ENCODE measurements around the gene FLNA.

The FLNA gene

DNA sequence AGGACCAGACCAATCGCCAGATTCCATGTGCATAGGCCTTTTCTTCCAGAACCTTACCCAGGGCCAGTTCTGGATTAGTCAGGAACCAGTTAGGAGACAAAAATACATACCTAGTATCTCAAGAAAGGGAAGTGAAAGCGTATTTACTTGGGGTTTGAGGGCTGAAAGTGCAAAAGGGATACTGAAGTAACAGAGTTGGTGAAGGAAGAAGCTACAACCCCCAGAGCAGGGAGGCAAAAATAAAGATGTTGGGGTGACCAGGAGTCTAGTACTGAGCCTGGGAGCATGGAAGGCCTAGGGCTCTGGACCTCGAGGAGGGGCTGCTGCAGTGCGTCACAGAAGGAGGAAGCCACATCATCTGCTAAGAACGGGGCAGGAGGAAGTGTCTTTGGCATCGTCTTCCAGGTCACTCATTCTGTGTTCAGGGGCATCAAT, 40.6 kb downstream of the FLNA start:
- no peak for DNase-seq (ENCODE audit: low spot score)

DNA sequence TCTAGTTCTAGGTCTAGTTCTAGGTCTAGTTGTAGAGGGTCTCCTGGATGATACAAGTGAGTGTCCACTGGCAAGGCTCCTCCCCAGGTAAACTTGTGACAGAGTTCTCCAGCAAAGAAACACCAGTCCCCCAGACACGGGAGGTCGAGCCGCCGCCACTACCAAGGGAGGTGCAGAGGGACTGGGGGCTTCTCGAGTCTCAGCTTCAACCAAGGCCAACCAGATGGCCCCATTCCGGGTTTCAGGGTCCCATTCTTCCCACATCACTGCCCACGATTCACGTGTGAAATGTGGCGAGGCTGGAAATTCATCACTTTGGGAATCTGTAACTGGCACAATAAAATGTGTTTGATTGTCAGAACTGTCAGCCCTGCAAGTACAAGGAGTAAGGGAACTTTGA, 41.3 kb downstream of the FLNA start:
- no peak for DNase-seq (ENCODE audit: low spot score)

- no peak for DNase-seq (ENCODE audit: low spot score)
Observed at GRCh38 chrX:154332561-154332960, 41.9 kb downstream of the FLNA start.

DNA sequence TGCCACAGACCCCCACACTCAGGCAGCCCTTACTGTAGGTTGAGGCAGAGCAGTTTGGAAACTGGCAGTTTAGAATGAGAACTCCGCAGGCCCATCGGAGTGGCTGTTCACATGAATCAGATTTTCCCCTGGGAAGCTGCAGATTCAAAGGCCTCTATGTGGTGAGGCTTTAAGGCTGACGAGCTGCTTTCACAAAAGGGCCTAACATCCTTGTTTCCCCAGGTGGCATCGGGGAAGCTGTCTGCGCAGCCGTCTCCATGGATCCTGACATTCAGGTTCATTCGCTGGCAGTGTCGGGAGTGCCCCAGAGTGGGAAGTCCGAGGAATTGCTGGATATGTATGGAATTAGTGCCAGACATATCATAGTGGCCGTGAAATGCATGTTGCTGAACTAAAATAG, 45.1 kb downstream of the FLNA start:
- DNase-seq (ENCODE audit: low spot score): no peak

GRCh38 chrX:154328646-154329045, 45.8 kb downstream of the FLNA start:
- no peak for DNase-seq (ENCODE audit: low spot score)

DNA sequence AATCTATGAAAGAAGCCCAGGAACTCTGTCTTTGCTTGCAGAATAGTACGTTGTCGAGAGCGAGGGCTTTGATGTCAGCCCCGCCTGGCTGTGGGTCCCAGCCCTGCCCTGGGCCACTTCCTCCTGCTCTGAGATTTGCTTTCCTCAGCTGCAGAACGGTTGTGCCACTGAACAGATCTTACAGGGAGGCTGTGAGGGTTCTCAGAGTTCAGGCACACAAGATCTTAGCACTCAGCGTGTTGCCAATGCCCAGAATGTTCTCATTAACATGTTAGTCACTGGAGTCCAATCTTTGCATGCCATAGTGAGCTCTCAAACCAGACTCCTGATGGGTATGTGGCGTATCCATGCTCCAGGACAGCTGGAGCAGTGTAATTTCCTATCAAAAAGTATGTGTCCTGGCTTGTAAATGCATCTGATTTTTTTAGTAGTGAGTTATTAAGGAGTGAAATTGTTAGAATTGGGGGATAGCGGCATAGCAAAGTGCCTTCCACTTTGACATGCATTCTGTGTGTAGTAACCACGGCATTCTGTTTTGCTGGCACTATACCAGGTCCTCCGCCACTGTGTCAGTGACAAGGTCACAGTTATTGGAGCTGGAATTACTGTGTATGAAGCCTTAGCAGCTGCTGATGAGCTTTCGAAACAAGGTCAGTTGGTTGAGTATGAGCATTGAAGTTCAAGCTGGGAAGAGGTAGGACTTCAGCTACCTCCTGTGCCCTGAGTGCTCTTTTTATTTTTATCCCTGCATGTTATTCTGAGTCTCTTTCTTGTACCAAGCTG, 47.2 kb downstream of the FLNA start:
- DNase-seq (ENCODE audit: low spot score): no peak

DNA sequence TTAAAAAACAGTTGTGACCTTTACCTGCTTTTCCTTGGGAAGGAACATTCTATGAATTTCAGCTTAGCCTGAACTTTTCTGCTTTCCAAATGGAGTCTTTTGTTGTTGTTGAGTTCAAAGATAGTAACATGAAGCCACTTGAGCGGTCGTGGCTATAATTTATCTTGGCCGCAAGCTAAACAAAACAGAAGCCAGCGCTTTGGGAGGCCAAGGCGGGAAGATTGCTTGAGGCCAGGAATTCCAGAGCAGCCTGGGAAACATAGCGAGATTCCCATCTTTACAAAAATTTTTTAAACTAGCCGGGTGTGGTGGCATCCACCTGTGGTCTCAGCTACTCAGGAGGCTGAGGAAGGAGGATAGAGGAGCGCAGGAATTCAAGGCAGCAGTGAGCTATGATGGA, 48.9 kb downstream of the FLNA start:
- no peak for DNase-seq (ENCODE audit: low spot score)

DNA sequence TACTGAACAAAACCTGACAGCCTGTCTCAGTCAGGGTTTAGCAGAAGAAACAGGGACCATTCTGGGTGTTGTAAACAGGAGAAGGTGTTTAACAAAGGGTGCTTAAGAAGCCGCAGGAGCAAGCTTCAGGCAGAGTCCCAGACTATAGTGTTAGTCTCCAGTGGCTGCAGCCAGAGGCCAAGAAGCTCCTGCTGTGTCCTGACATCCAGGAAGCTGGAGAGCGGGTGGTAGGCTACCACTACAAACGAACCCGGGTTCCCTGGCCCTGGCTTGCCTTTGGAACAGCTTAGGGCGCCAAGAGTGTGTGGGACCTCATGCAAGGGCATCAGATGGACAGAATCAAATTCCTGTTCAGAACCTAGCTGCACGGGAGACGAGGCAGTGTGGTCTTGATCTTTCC, 50.9 kb downstream of the FLNA start:
- no peak for DNase-seq (ENCODE audit: low spot score)

DNA sequence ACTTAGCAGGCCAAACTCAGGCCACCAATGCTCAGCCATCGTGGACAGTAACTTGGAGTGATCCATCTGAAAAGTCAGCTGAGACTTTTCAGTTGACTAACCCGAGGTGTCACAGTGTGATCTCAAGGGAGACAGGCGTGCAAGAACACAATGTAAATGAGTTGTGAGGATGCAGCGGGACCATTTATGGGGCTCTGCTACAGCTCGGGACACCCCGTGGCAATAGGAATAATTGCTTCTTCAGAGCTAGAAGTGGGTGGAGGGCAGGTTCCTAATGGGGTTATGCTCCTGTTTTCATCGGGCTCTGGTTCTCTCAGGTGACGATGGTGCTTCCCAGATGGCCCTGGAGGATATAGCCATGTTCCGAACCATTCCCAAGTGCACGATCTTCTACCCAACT, 51.5 kb downstream of the FLNA start:
- no peak for DNase-seq (ENCODE audit: low spot score)

- peak; percentile 33 for DNase-seq (ENCODE audit: low spot score)
Observed at GRCh38 chrX:154321594-154321993, 52.8 kb downstream of the FLNA start.

GRCh38 chrX:154321152-154321551, 53.3 kb downstream of the FLNA start:
- DNase-seq (ENCODE audit: low spot score): no peak

DNA sequence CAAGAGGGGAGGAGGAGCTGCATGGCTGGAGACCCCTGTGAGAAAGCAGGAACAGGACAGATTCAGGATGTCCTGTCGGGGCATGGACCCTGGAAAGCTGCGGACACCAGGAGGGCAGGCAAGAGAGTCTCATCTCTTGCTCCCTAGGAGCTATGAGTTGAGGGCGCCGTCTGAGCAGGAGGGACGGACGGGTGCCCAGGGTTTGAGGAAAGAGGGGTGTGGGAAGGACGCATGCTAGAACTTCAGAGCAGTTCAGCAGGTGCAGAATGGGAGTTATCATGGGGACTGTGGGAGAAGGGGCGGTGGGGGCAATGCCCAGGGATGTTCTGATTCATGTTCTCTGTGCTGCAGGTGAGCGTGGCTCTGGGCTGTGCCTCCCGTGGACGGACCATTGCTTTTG, 54.0 kb downstream of the FLNA start:
- no peak for DNase-seq (ENCODE audit: low spot score)

- DNase-seq (ENCODE audit: low spot score): no peak
Observed at GRCh38 chrX:154317391-154317995, 56.9 kb downstream of the FLNA start.

- no peak for DNase-seq (ENCODE audit: low spot score)
Observed at GRCh38 chrX:154315416-154315815, 59.0 kb downstream of the FLNA start.

DNA sequence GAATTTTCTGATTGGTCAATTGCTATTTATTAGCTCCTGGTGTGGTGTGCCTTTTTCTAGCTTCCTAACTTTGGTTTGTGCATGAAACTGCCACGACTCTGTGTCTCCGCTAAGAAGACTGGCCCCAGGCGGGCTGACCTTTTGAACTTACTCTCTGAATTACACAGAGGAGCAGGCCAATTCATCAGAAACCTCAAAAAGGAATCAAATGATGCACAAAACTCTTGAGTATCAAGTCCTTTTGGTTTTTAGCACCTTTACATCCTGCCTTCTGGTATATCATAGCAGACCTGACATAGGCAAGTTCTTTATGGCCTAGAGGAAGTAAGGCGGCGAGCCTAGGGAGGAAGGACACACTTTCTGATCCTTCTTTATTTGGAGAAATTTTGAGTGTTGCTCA, 61.3 kb downstream of the FLNA start:
- DNase-seq (ENCODE audit: low spot score): no peak

DNA sequence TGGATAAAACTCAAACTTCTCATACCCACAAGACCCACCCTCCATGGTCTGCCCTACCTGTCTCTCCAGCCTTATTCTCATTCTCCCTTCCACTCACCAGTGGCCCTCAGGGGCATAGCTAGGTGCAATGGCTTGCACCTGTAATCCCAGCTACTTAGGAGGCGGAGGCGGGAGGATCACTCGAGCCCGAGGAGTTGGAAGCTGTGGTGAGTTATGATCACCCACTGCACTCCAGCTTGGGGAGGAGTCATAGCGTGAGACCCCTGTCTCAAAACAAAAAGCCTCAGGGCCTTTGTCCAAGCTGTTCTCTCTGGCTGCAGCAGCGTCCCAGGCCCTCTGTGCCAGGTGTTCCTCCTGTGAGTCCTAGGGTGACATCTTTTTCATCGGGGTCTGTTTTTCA, 62.3 kb downstream of the FLNA start:
- no peak for DNase-seq (ENCODE audit: low spot score)

DNA sequence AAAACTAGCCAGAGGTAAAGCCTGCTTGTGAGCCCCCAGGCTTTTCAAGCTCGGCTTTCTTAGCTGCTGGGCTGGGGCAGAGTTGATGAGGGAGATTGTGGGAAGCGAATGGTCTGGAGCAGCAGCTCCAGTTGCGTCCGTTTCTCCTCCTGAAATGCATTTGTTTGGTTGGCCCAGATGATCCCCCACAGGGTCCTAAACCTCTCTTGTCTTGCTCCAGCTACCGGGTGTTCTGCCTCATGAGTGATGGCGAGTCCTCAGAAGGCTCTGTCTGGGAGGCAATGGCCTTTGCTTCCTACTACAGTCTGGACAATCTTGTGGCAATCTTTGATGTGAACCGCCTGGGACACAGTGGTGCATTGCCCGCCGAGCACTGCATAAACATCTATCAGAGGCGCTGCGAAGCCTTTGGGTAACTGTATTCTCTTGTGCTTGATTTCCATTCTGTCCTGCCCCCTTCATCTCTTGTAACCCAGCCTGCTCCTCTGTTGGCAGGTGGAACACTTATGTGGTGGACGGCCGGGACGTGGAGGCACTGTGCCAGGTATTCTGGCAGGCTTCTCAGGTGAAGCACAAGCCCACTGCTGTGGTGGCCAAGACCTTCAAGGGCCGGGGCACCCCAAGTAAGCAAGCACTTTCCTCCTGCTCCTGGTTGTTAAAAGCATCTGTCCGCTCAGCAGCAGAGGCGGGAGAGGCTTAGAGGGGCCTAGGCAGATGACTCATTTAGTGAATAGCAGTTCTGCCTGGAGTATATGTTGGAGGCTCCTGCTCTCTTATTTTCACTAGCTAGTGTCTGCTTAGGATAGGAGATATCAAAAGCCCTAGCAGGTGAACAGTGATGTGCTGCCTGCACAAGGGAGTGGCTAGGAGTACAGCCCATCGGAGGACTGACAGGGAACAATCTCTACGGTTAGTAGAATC, 63.6 kb downstream of the FLNA start:
- DNase-seq (ENCODE audit: low spot score): no peak

DNA sequence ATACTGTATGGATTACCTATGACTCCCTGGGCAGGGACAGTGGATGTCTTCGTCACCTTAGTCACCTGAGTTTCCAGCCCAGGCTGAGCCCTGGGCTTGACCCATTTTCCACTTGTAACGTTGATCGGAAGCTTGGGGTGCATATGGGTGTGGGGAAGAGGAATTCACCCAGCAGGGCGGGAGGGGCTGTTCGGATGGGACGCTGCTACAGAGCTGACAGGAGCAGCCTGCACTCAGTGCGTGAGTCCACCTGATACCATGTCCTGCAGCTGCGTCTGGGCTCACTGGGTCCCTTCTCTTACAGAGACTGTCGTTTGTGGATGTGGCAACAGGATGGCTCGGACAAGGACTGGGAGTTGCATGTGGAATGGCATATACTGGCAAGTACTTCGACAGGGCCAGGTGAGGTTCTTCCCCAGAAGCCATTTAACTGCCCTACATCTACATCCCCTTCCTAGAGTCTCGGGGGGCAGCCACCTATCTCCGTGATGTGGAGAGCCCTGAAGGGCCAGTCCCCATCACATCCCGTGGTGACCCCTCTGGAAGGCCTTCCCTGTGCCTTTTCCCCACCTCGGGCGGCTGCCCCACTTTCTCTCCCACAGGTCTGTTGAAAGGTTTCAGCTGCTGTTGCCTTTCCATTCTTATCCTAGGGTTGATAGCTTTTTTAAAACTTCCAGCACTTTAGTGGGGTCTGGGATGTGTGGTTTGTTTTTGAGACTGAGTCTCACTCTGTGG, 65.2 kb downstream of the FLNA start:
- no peak for DNase-seq (ENCODE audit: low spot score)

- peak; percentile 14 for DNase-seq (ENCODE audit: low spot score)
Observed at GRCh38 chrX:154308108-154308946, 66.1 kb downstream of the FLNA start.

DNA sequence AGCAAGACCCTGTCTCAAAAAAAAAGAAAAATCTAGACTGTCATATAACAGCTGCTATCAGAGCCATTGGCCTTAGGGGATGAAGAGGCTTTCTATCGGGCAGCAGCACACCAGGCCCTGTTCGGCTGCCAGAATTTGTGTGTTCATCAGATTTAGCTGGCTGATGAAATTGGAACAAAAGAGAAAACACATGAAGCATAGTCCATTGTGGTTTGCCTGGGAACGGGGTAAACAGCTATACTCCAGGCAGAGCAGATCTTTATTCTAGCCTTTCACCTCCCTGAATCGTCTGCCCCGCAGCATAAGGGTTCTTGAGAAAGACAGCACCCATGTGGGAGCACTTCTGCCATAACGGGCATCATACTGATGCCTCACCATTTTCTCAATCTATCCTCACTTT, 67.2 kb downstream of the FLNA start:
- DNase-seq (ENCODE audit: low spot score): peak; percentile 4

DNA sequence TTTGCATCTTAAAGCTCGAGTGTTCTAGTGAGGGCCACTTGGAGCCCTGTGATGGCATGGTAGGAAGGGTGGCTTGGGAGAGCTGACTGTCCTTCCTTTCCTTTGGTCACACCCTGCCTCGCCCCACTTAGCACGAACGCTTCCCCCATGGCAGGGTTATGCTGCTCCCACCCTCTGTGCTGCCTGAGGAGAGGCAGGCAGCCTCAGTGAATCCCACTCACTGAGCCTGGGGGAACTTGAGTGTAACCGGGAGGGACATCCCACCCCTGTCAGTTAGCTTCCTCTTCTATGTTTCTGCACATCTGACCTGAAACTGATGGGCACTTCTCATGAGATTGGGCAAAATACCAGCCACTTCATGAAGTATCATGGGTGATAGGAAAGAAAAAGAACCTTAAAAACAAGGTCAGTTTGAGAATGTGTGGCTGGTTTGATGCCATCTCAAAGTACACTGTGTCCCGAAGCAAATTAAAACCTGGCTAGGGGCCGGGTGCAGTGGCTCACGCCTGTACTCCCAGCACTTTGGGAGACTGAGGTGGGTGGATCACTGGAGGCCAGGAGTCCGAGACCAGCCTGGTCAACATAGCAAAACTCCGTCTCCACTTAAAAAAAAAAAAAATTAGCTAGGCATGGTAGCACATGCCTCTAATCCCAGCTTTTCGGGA, 68.8 kb downstream of the FLNA start:
- no peak for DNase-seq (ENCODE audit: low spot score)

Data from Ammon's horn (tissue), 1 donor.